Mesendoderm (in vitro differentiated cells): ENCODE results near the gene TAF5.
"Not testable (repeated sequence)": the region's sequence is repeated elsewhere in the genome, so short reads cannot be mapped to it uniquely, and the experiment has no call there.

Experiments used
- DNase-seq: peaks from one replicate; pipeline ENCODE4 v3.0.0; 2013
- H2AK5ac ChIP-seq: 2 replicates; pipeline ENCODE4 v1.6.1; 2013; ENCODE audit warnings: low read length, inconsistent platforms
- H2BK120ac ChIP-seq: 2 replicates; pipeline ENCODE4 v1.6.1; 2013; ENCODE audit warnings: low read depth, mild to moderate bottlenecking, low read length, moderate library complexity, mixed read lengths
- H2BK15ac ChIP-seq: replicated peaks from 2 replicates; pipeline ENCODE4 v1.6.1; 2013; ENCODE audit warnings: low read depth, mild to moderate bottlenecking, moderate library complexity
- H2BK5ac ChIP-seq: 2 replicates; pipeline ENCODE4 v1.6.1; 2013; ENCODE audit warnings: low read length, inconsistent platforms
- H3K18ac ChIP-seq: 2 replicates; pipeline ENCODE4 v1.6.1; 2013; ENCODE audit warnings: mild to moderate bottlenecking, low read length, mixed read lengths
- H3K23ac ChIP-seq: one replicate; pipeline ENCODE4 v1.6.1; 2013; ENCODE audit warnings: low read length
- H3K27ac ChIP-seq: 2 replicates; pipeline ENCODE4 v1.5.1; 2013; ENCODE audit warnings: low read depth, mild to moderate bottlenecking, inconsistent platforms, low read length, moderate library complexity
- H3K27me3 ChIP-seq: 2 replicates; pipeline ENCODE4 v1.6.1; 2013; ENCODE audit warnings: low read length, control low read depth, mild to moderate bottlenecking, inconsistent platforms; ENCODE audit not compliant: insufficient read depth, poor library complexity
- H3K36me3 ChIP-seq: 2 replicates; pipeline ENCODE4 v1.6.1; 2013; ENCODE audit warnings: low read length, inconsistent platforms; ENCODE audit not compliant: control insufficient read depth, insufficient read depth
- H3K4ac ChIP-seq: one replicate; pipeline ENCODE4 v1.6.1; 2013; ENCODE audit warnings: low read depth, mild to moderate bottlenecking, low read length, moderate library complexity
- H3K4me1 ChIP-seq: 2 replicates; pipeline ENCODE4 v1.6.1; 2013; ENCODE audit warnings: low read depth, low read length, inconsistent platforms; ENCODE audit not compliant: control insufficient read depth
- H3K4me2 ChIP-seq: 2 replicates; pipeline ENCODE4 v1.6.1; 2013; ENCODE audit warnings: low read length
- H3K4me3 ChIP-seq: 2 replicates; pipeline ENCODE4 v1.5.1; 2013; ENCODE audit warnings: mild to moderate bottlenecking, low read length
- H3K56ac ChIP-seq: one replicate; pipeline ENCODE4 v1.6.1; 2013; ENCODE audit warnings: low read length
- H3K79me1 ChIP-seq: 2 replicates; pipeline ENCODE4 v1.6.1; 2013; ENCODE audit warnings: low read length, inconsistent platforms
- H3K79me2 ChIP-seq: 2 replicates; pipeline ENCODE4 v1.6.1; 2013; ENCODE audit warnings: mild to moderate bottlenecking, low read length; ENCODE audit not compliant: control insufficient read depth, insufficient read depth
- H3K9ac ChIP-seq: 2 replicates; pipeline ENCODE4 v1.6.1; 2013; ENCODE audit warnings: low read length, inconsistent platforms
- H4K5ac ChIP-seq: one replicate; pipeline ENCODE4 v1.6.1; 2013; ENCODE audit warnings: low read length
- H4K8ac ChIP-seq: one replicate; pipeline ENCODE4 v1.6.1; 2013; ENCODE audit warnings: low read depth, mild to moderate bottlenecking, control low read depth, low read length, moderate library complexity
- WGBS: extraction: QIAGEN DNeasy Blood & Tissue Kit; methylation state at CpG from one replicate; pipeline ENCODE4 v1.1.7; 2013; ENCODE audit warnings: low lambda C conversion rate, missing lambda C conversion rate; ENCODE audit not compliant: insufficient coverage; ENCODE audit errors: extremely low coverage; 5-methylcytosine and 5-hydroxymethylcytosine counted together

The TAF5 gene

GRCh38 chr10:103413564-103413963 is 45.8 kb downstream of the TAF5 start:
- H3K23ac ChIP-seq = no peak overlapping the region
- no peak overlapping the region for H2BK120ac ChIP-seq
- H3K9ac ChIP-seq = no peak overlapping the region
- H3K56ac ChIP-seq = no peak overlapping the region
- no peak overlapping the region for H3K27ac ChIP-seq
- H2BK5ac ChIP-seq = no peak overlapping the region
- H2AK5ac ChIP-seq = no peak overlapping the region
- H3K79me1 ChIP-seq = no peaks in the 10 kb centered on the region
- H3K4ac ChIP-seq = no peak overlapping the region
- DNase-seq = no peak
- H3K18ac ChIP-seq = no peak overlapping the region
- no peak overlapping the region for H2BK15ac ChIP-seq
- H3K4me2 ChIP-seq = no peak overlapping the region
- WGBS = no CpG with 5 or more reads among the region's 2 CpGs
- peaks cover 36% of the 10 kb centered on the region for H3K36me3 ChIP-seq
- H3K27me3 ChIP-seq = no peaks in the 10 kb centered on the region
- H4K5ac ChIP-seq = no peak overlapping the region
- H3K4me3 ChIP-seq = no peak overlapping the region
- H4K8ac ChIP-seq = no peak overlapping the region
- no peaks in the 10 kb centered on the region for H3K79me2 ChIP-seq
- no peaks in the 10 kb centered on the region for H3K4me1 ChIP-seq

- Histone ChIP-seq H3K56ac (no peak overlapping the region), H3K4me2 (no peak overlapping the region), H4K8ac (no peak overlapping the region), H3K27me3 (no peaks in the 10 kb centered on the region), H2AK5ac (no peak overlapping the region), H3K4me1 (no peaks in the 10 kb centered on the region), H3K27ac (no peak overlapping the region), H3K4me3 (no peak overlapping the region), H4K5ac (no peak overlapping the region), H3K23ac (no peak overlapping the region), H3K4ac (no peak overlapping the region), H3K36me3 (peaks cover 49% of the 10 kb centered on the region), H3K79me1 (no peaks in the 10 kb centered on the region), H2BK15ac (no peak overlapping the region), H3K79me2 (no peaks in the 10 kb centered on the region), H2BK120ac (no peak overlapping the region), H3K18ac (no peak overlapping the region), H3K9ac (no peak overlapping the region), H2BK5ac (no peak overlapping the region)
- WGBS = no CpG with 5 or more reads among the region's 8 CpGs
- no peak for DNase-seq
Observed at GRCh38 chr10:103415581-103415980, 47.8 kb downstream of the TAF5 start.

GRCh38 chr10:103416436-103417147 is 48.8 kb downstream of the TAF5 start:
- Histone ChIP-seq H3K27me3 (no peaks in the 10 kb centered on the region), H3K4me1 (no peaks in the 10 kb centered on the region), H3K56ac (no peak overlapping the region), H3K79me2 (no peaks in the 10 kb centered on the region), H3K27ac (no peak overlapping the region), H3K9ac (no peak overlapping the region), H3K79me1 (no peaks in the 10 kb centered on the region), H3K18ac (no peak overlapping the region), H3K36me3 (peaks cover 52% of the 10 kb centered on the region), H4K8ac (no peak overlapping the region), H3K4me2 (no peak overlapping the region), H2BK5ac (no peak overlapping the region), H3K23ac (no peak overlapping the region), H2BK120ac (no peak overlapping the region), H2BK15ac (no peak overlapping the region), H3K4me3 (no peak overlapping the region), H2AK5ac (no peak overlapping the region), H4K5ac (no peak overlapping the region), H3K4ac (no peak overlapping the region)
- peak; percentile 47 for DNase-seq
- no CpG with 5 or more reads among the region's 8 CpGs for WGBS

- H3K27ac ChIP-seq, H3K79me1 ChIP-seq, H4K8ac ChIP-seq, H3K9ac ChIP-seq, H3K4me2 ChIP-seq, H2BK15ac ChIP-seq, H3K18ac ChIP-seq, H3K79me2 ChIP-seq, H2AK5ac ChIP-seq, DNase-seq, H3K23ac ChIP-seq, H2BK5ac ChIP-seq, H3K4me3 ChIP-seq, H3K4me1 ChIP-seq, H3K4ac ChIP-seq, H3K27me3 ChIP-seq, H2BK120ac ChIP-seq, H3K56ac ChIP-seq, H4K5ac ChIP-seq: not testable (repeated sequence)
- WGBS = no CpG with 5 or more reads among the region's 5 CpGs
- peaks cover 52% of the 10 kb centered on the region for H3K36me3 ChIP-seq
Observed at GRCh38 chr10:103417148-103417469, 49.3 kb downstream of the TAF5 start.

- H3K56ac ChIP-seq = no peak overlapping the region
- H3K18ac ChIP-seq = no peak overlapping the region
- H3K79me1 ChIP-seq = no peaks in the 10 kb centered on the region
- no peak overlapping the region for H2BK15ac ChIP-seq
- H3K4me3 ChIP-seq = no peak overlapping the region
- H3K79me2 ChIP-seq = no peaks in the 10 kb centered on the region
- no peak overlapping the region for H2BK5ac ChIP-seq
- no peak overlapping the region for H3K23ac ChIP-seq
- H4K8ac ChIP-seq = no peak overlapping the region
- no peak for DNase-seq
- WGBS = no CpG with 5 or more reads among the region's 5 CpGs
- H2AK5ac ChIP-seq = no peak overlapping the region
- no peak overlapping the region for H4K5ac ChIP-seq
- H3K27ac ChIP-seq = no peak overlapping the region
- H3K9ac ChIP-seq = no peak overlapping the region
- H3K36me3 ChIP-seq = peaks cover 54% of the 10 kb centered on the region
- no peaks in the 10 kb centered on the region for H3K4me1 ChIP-seq
- no peaks in the 10 kb centered on the region for H3K27me3 ChIP-seq
- no peak overlapping the region for H3K4me2 ChIP-seq
- no peak overlapping the region for H3K4ac ChIP-seq
- no peak overlapping the region for H2BK120ac ChIP-seq
Observed at GRCh38 chr10:103417601-103418000, 49.8 kb downstream of the TAF5 start.

GRCh38 chr10:103419101-103419500 is 51.3 kb downstream of the TAF5 start:
- Histone ChIP-seq H2AK5ac (no peak overlapping the region), H3K18ac (no peak overlapping the region), H3K79me1 (no peaks in the 10 kb centered on the region), H3K4me3 (no peak overlapping the region), H3K23ac (no peak overlapping the region), H3K4me2 (no peak overlapping the region), H4K5ac (no peak overlapping the region), H3K4ac (no peak overlapping the region), H3K4me1 (no peaks in the 10 kb centered on the region), H2BK120ac (no peak overlapping the region), H3K9ac (no peak overlapping the region), H3K56ac (no peak overlapping the region), H3K79me2 (no peaks in the 10 kb centered on the region), H4K8ac (no peak overlapping the region), H2BK15ac (no peak overlapping the region), H3K27ac (no peak overlapping the region), H3K36me3 (peaks cover 52% of the 10 kb centered on the region), H3K27me3 (no peaks in the 10 kb centered on the region), H2BK5ac (no peak overlapping the region)
- DNase-seq = no peak
- no CpG with 5 or more reads among the region's 4 CpGs for WGBS
